Esophagus muscularis mucosa (tissue), 3 donors: ENCODE data around the gene SLFN14.

Experiments
- CTCF ChIP-seq, 3 experiments: fragments of 200-600 bp in 2 of 3; fragments of 450-650 bp in 1 of 3; sonication (generic) in 2 of 3; IDR thresholded peaks; one replicate each; pipeline ENCODE4 v1.5.1; 2017 to 2019; ENCODE audit warnings: antibody characterized with exemption in 3 of 3, mild to moderate bottlenecking in 2 of 3, moderate library complexity in 1 of 3
- POLR2A ChIP-seq: fragments of 450-650 bp; IDR thresholded peaks from one replicate; pipeline ENCODE4 v1.6.1; 2017; ENCODE audit warnings: antibody characterized with exemption, moderate library complexity, mild to moderate bottlenecking, low read depth
- POLR2AphosphoS5 ChIP-seq, 2 donors: sonication (generic); formaldehyde crosslinking; IDR thresholded peaks; one replicate each; pipeline ENCODE4 v1.6.1; 2017; ENCODE audit warnings: antibody characterized with exemption in 2 of 2

DNA sequence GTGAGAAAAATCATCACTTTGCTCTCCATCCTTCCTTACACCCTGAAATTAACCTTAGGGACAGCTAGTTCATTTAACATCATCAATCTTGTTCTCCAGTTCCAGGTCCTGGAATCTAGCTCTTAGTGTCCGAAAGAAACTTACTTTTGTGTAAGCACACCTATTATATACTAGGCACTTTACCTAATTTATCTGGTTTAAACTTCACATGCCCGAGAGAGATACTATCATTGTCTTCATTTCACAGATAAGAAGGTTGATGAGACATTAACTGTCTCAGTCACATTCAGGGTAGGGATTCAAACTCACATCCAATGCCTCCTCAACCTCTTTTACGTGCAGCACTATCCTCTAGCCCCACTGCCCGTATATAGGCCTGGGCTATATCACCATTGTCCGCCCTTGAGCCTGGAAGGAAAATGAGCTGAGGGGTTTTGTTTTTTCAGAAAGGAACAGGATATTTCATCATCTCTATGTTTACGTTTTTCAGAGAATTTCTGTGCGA is 26.0 kb upstream of the SLFN14 start:
- TF ChIP-seq CTCF (IDR thresholded peaks at IDR 0.05) (no peak), POLR2A (no peak), POLR2AphosphoS5 (IDR thresholded peaks at IDR 0.05) (no peak)
